RKO (cell line): Measurements from ENCODE around the gene RNF215.
A peak's percentile ranks its signal among the peaks of the same experiment; 100 is the strongest.

ENCODE experiments used
- DNase-seq: peaks from one replicate; pipeline ENCODE4 v3.0.0-alpha.2; 2016; ENCODE audit warnings: low spot score

Gene RNF215

DNA sequence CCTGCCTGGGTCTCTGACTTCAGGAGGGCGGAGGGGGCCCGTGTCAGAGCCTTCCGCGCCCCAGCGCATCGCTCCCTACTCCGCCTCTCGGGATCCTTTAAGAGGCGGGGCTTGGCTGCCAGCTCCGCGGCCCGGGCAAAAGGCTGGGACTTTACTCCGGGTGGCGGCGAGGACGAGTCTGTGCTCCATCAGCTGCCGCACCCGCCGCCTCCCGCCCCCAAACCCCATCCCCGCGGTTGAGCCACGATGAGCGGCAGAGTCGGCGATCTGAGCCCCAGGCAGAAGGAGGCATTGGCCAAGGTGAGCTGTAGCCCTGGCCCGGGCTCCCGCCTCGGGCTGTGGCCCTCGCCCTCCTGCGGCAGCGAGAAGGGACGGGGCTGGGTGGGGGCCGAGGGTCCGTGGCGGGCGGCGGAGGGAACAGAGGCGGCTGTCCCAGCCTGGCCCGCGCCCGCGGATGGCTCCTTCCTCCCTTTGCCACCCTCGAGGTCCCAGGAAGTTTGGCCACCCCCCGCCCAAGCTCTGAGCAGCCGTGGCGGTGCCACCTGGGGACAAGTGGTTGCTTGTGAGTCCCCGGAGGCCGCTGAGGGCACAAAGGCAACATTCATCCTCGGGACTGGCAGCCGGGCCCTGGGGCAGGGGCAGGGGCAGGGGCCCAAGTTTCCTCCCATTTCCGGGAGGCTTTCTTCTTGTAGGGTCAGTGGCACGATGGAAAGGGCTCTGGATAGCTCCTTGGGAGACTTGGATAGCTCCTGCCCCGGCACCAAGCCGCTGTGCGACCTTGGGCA, 9.9 kb upstream of the RNF215 start, which contains the start of gene SEC14L2:
SEC14L2 (plus strand) TSS at position 148 of the 785 bp plus-strand sequence; CDS start at position 247, 99 bp downstream.
- DNase-seq: peak; percentile 77

GRCh38 chr22:30393885-30394284, 6.7 kb upstream of the RNF215 start:
- no peak for DNase-seq

- DNase-seq: no peak
These were observed 6.1 kb upstream of the RNF215 start for GRCh38 chr22:30393322-30393680.

DNA sequence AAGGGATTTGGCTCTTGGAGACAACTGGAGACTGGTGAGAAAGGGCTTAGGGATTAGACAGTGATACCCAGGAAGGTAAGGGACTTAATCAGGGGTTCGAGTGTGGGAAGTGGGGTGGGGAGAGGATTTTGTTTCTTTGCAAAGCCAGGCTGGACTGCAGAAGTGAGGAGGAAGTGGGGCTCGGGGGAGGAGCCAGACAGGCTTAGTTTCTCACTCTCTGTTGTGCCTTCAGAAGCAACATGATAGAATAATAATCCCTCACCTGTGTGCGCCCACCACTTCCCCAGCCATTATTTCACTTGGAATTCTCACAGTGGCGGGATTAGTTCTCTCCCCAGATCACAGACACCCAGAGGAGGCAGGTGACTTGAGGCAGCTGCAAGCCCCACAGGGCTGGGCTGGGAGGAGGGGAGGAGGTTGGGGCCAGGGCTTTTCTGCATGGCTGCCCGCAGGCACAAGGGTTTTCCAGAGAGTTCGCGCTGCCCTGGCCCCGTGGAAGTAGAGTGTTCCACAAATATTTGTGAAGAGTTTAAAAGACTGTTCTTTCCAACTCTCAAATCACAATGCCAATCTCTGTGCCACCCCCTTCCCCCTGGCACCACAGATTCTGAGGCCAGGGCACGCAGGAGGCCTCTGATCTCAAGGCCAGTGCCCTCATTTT, 5.6 kb upstream of the RNF215 start:
- no peak for DNase-seq

- peak; percentile 71 for DNase-seq
These were observed 3.9 kb upstream of the RNF215 start for GRCh38 chr22:30390974-30391691.

GRCh38 chr22:30386608-30386959, 627 bp downstream of the RNF215 start:
- no peak for DNase-seq

DNA sequence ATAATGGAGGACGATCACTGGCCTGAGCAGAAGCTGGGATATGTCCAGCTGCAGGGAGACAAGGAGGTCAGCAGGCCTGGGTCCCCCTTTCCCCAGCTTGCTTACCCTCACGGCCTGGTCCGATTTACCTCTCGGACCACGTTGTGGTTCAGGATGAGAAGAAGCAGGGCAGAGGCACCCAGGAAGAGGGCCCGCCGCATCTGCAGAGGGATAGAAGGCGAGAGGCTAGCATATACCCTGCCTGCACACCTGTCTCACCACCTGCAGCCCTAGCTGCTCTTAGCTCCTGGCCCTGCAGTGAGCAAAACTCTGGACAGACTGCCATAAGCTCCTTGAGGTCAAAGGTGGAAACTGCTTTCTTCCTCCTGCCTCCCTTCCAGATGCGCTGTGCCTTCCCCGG, 1.3 kb downstream of the RNF215 start:
- DNase-seq: no peak

DNA sequence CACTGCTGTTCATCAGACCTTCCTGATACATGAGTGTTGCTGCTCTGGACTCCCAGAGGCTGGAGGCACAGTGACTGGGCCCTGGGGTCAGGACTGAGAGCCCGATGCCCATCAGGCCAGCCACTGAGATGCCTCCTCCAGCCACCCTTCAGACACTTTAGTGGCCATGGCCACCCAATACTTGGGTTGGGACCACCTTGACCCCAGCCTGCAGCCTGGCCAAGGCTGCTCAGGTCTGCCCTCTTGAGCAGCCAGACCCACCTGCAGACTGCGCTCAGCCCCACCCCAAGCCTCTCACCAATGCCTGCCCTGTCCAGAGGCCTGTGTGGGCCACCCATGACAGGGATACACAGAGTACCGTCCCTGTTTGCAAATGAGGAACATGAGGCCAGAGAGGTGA, 4.2 kb downstream of the RNF215 start:
- no peak for DNase-seq

- DNase-seq: no peak
These were observed 4.9 kb downstream of the RNF215 start for GRCh38 chr22:30382340-30382739.

GRCh38 chr22:30381264-30381663, 5.9 kb downstream of the RNF215 start:
- no peak for DNase-seq

GRCh38 chr22:30380011-30380410, 7.2 kb downstream of the RNF215 start:
- no peak for DNase-seq

DNA sequence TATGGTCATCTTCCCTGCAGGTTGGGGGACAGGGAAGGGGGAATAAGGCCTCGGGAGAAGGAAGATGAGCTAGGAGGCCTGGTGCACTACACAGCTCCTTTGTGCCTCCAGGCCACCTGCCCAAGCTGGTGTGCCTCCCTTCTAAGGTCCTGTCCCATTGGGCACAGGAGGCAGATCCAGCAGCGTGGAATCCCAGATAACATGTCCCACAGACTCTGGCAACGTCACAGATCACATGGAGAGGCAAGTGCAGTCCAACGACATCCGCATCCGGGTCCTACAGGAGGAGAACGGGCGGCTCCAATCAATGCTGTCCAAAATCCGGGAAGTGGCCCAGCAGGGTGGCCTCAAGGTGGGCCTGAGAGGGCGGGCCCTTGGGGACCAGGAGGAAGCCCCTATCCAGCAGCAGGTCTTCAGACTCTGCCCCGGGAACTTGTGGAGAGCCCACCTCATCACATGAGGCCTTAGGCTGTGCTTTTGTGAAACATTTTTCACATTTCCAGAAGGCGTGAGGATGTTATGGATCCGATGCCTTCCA, 11.8 kb downstream of the RNF215 start:
- no peak for DNase-seq

DNA sequence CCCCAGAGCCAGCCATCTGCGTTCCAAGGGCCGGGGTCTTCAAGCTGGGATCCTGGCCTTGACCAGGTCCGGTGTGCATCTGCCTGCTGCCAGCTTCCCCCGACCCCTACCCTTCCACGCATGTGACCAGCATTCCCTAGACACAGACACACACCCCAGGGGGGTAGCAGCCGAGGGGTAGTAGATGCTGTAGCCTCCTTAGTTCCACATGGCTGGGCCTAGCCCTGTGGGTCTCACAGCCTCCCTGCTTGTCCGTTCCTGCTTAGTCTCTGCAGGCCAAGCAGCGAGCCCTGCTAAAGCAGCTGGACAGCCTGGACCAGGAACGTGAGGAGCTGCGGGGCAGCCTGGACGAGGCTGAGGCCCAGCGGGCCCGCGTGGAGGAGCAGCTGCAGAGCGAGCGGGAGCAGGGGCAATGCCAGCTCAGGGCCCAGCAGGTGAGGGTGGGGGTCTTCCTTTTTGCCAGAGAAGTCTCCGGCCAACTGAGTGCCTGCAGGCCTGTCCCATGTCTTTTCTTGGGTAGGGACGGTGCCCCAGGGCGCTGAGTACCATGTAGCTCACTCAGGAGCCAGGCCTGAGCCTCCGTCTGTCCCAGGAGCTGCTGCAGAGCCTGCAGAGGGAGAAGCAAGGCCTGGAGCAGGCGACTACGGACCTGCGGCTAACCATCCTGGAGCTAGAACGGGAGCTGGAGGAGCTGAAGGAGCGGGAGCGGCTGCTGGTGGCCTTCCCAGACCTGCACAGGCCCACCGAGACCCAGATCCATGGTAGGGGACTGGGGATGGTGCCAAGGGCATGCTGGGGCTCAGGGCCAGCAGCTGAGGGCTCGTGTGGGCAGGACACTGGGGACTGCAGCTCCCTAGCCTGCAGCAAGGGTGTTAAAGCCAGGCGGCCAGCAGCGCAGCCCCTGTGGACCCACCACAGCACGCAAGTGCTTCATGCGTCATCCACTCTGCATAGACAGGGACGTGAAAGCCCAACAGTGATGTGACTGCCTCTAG, 13.6 kb downstream of the RNF215 start:
- DNase-seq: no peak

- DNase-seq: no peak
These were observed 14.3 kb downstream of the RNF215 start for GRCh38 chr22:30372915-30373314.

GRCh38 chr22:30371981-30372380, 15.2 kb downstream of the RNF215 start:
- DNase-seq: no peak

DNA sequence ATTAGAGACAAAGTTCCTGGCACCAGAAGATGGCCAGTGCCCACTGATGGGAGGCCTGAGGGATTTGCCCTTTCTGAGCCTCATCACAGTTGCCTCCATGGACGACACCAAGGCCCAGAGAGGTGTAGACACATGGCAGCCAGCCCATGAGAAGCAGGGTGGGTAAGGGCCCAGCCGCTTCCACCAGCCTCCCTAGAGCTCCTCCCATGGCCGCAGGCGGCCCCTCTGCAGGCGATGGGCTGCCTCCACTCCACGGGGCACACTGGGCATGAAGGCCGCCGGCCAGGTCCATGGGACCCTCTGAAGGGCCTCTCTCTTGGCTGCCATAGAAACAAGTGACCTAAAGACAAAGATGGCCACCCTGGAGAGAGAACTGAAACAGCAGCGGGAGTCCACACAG, 15.9 kb downstream of the RNF215 start:
- DNase-seq: no peak

GRCh38 chr22:30370641-30371230, 16.5 kb downstream of the RNF215 start:
- no peak for DNase-seq

DNA sequence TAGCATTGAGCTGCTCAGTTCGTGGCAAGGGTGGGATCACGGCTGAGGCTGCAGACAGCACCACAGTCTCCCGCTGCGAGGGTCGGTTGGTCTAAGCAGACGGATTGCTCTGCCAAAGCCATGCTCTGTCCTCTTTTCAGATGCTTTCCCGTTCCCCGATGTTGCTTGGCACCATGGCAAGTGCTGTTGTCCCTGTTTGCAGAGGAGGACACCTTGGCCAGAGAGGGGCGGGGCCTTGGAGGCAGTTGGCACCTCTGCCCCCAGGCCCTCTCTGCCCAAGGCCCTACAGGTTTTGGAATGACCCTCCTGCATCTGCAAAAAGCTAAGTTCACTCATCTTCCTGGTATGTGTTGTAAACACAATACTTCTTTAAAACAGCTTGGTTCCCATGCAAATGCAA, 18.8 kb downstream of the RNF215 start:
- DNase-seq: no peak

DNA sequence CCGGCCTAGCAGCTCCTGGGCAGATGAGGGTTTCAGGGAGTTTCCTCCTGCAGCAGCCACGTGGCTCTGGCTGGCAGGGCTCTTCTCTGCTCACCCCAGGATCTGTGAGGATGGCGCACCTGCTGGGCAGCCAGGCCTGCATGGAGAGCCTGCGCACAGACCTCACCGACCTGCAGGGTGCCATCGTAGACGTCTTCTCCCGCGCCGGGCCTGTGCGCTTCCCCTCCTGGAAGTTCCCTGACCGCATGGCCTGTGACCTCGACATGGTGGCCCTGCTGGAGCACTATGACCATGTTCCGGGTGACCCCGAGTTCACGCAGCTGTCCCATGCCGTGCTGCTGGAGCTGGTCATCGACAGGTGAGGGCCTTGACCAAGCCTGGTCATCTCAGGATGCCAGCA, 21.3 kb downstream of the RNF215 start:
- no peak for DNase-seq

DNA sequence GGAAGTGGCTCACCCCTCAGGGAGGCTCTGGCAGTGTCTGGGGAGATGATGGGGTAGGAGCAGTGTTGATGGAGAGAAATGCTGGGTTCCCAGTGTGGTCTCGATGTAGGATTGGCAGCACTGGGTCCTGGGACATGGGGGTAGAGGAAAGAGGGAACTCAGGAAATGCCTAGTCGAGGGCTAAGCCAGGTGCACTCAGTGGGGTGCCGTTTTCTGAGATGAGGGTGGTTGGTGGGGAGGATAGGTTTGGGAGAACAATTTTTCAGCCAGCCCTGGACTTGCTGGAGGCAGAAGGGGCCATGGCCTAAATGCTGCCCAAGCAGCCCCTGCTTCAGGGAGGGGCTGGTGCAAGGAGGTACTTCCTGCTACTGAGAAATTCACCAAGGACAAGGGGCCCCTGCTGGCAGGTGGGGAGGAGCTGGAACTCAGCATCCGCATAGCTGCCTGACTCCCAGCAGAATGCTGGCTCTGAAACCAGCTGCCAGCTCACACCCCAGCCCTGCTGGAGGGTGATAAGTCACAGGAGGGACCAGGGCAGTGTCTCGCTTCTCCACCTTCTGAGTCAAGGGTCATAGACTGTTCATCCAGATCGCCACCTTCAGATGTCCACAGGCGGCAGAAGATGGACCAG, 24.4 kb downstream of the RNF215 start:
- no peak for DNase-seq
